ENCODE results near the gene APC2. TPM values are rescaled to one million over a fixed set of nuclear protein-coding genes. Genes with fewer than 3 reads are reported as not detected.
A peak's percentile ranks its signal among the peaks of the same experiment; 100 is the strongest.

Gene APC2
- total RNA-seq, 1 experiment from 2014 or later: 0.68 TPM

- peaks cover 29 to 48% (median 41%) of the 10 kb centered on the region in 3 experiments for H3K36me3 Mint-ChIP-seq (ENCODE audit: insufficient read depth in 1 of 3, low read depth in 3 of 3)
- no peak overlapping the region for H2BK120ac ChIP-seq (ENCODE audit: low read depth, low read length, poor library complexity, severe bottlenecking)
- H3T11ph ChIP-seq (ENCODE audit: low read length): no peak overlapping the region
- peak overlapping the region; percentile 29 to 98 for H3K4me3 Mint-ChIP-seq
- no peaks in the 10 kb centered on the region for H3K9me3 ChIP-seq (ENCODE audit: control insufficient read depth, low read depth, low read length)
- H3K23ac ChIP-seq (ENCODE audit: insufficient read length, low read depth, low read length): no peak overlapping the region
- H3K4me2 ChIP-seq (ENCODE audit: insufficient read depth, insufficient read length, low read length): no peak overlapping the region
- H2BK20ac ChIP-seq (ENCODE audit: low read depth, low read length, poor library complexity, severe bottlenecking): no peak overlapping the region
- H2BK15ac ChIP-seq (ENCODE audit: low read depth, low read length): no peak overlapping the region
- H3K27ac Mint-ChIP-seq: peak overlapping the region in 1 of 3 experiments; percentile 67; a peak in 2 of 7 replicates
- peaks cover 11% of the 10 kb centered on the region; the same call in 1 of the 2 replicates for H3K79me2 ChIP-seq (ENCODE audit: insufficient read depth, low read length)
- H3K27me3 ChIP-seq (ENCODE audit: insufficient read depth, low read length): no peaks in the 10 kb centered on the region; the same call in 1 of the 2 replicates
- H4K91ac ChIP-seq (ENCODE audit: insufficient read length, low read depth, low read length): no peak overlapping the region
- H3K27me3 Mint-ChIP-seq (ENCODE audit: low read depth): peaks cover 19% of the 10 kb centered on the region
- TF ChIP-seq CTCF (conservative IDR thresholded peaks at IDR 0.05): no peak
- no CpG with 5 or more reads among the region's 25 CpGs for WGBS (ENCODE audit: extremely low coverage, insufficient read length, low lambda C conversion rate)
- H4K20me1 ChIP-seq (ENCODE audit: control insufficient read depth, insufficient read depth, insufficient read length): no peaks in the 10 kb centered on the region
- no peak overlapping the region for H2BK5ac ChIP-seq (ENCODE audit: insufficient read length, low read length)
- peaks cover 0 to 22% of the 10 kb centered on the region in 2 experiments for H3K4me1 Mint-ChIP-seq
- no peak overlapping the region for H3K14ac ChIP-seq (ENCODE audit: insufficient read depth, low read length)
- no peak overlapping the region for H4K8ac ChIP-seq (replicated peaks; ENCODE audit: insufficient read length, low read depth, low read length)
- H3K23me2 ChIP-seq (ENCODE audit: insufficient read length, low read depth, low read length, poor library complexity, severe bottlenecking): peaks cover 5% of the 10 kb centered on the region
- H3K4me1 ChIP-seq (ENCODE audit: insufficient read depth, low read length): no peaks in the 10 kb centered on the region
- H3K56ac ChIP-seq (ENCODE audit: insufficient read length, low read depth, low read length): no peak overlapping the region
- H2AFZ ChIP-seq (ENCODE audit: low read length): no peak overlapping the region
- peaks cover 12% of the 10 kb centered on the region for H3K79me1 ChIP-seq (ENCODE audit: insufficient read depth, low read depth, low read length, poor library complexity, severe bottlenecking)
- H2AK5ac ChIP-seq (ENCODE audit: insufficient read length, low read length): no peak overlapping the region
- no peak for DNase-seq
- H3K27ac ChIP-seq (ENCODE audit: insufficient read length, low read depth, low read length): no peak overlapping the region
- no peak overlapping the region for H3K4ac ChIP-seq (ENCODE audit: low read depth, low read length)
- H3K18ac ChIP-seq (ENCODE audit: insufficient read length, low read depth, low read length): no peak overlapping the region
- H3K9ac ChIP-seq (ENCODE audit: extremely low read depth, insufficient read length, low read length): no peak overlapping the region
- no peaks in the 10 kb centered on the region for H3K9me3 Mint-ChIP-seq
- no peak overlapping the region for H2BK12ac ChIP-seq (ENCODE audit: insufficient read length, low read depth, low read length)
- H4K5ac ChIP-seq (ENCODE audit: insufficient read length, low read depth, low read length): no peak overlapping the region
These were observed 8.1 kb upstream of the APC2 start for GRCh38 chr19:1441677-1442438.
